GM12878 (cell line): ENCODE measurements around the gene AGTPBP1. TPM values are rescaled to one million over a fixed set of nuclear protein-coding genes. Genes with fewer than 3 reads are reported as not detected.

Source experiments
- ATAC-seq: fragments of 200-7000 bp; cut with Tn5 transposase; 3 replicates; pipeline ENCODE4 v1.9.1; 2020; ENCODE audit warnings: mild to moderate bottlenecking, moderate library complexity
- BruUV-seq: library from RNA; stranded (reverse); fragments of 400-500 nt; replicated peaks from 2 replicates; lab custom pipeline; 2021; lab: Mats Ljungman, UMichigan
- CTCF ChIA-PET: fragments of 300-600 bp; sonication (Branson Sonifier 250); formaldehyde crosslinking; extraction: SDS; loops from one replicate; lab custom pipeline; 2021; ENCODE audit warnings: inconsistent platforms; lab: Yijun Ruan, JAX
- POLR2A ChIA-PET: fragments of 350-600 bp; formaldehyde crosslinking; extraction: SDS; loops from one replicate; lab custom pipeline; 2021; ENCODE audit warnings: inconsistent platforms; lab: Charles Lee
- RAD21 ChIA-PET: fragments of 300-600 bp; sonication (Branson Sonifier 250); formaldehyde crosslinking; loops from one replicate; lab custom pipeline; 2023; ENCODE audit warnings: antibody characterized with exemption; ENCODE audit not compliant: unreplicated experiment; lab: Charles Lee
- SMC1A ChIA-PET: fragments of 300-600 bp; sonication (Branson Sonifier 250); formaldehyde crosslinking; loops from one replicate; lab custom pipeline; 2023; ENCODE audit not compliant: unreplicated experiment, uncharacterized antibody; lab: Charles Lee
- DNase-seq: peaks from one replicate; pipeline ENCODE4 v3.0.0-alpha.2; 2011; ENCODE audit warnings: low read depth, low spot score
- FAIRE-seq: peaks from 3 replicates; lab custom pipeline; 2011; peaks lifted over from hg19 to GRCh38; lab: Jason Lieb, UNC
- H2AFZ ChIP-seq: 2 replicates; pipeline ENCODE4 v1.6.0; 2011; ENCODE audit warnings: low read depth, low read length, control low read depth; ENCODE audit not compliant: control insufficient read depth
- H3K27ac ChIP-seq: 2 replicates; pipeline ENCODE4 v1.5.1; 2011; ENCODE audit warnings: control low read depth; ENCODE audit not compliant: control insufficient read depth, insufficient read depth
- H3K27me3 ChIP-seq, 2 experiments: replicated peaks in 1 of 2; 2 replicates each; pipeline versions ENCODE4 v1.6.0 to v1.6.1; 2011; ENCODE audit warnings: low read length in 1 of 2; ENCODE audit not compliant: control insufficient read depth in 2 of 2, insufficient read depth in 2 of 2
- H3K36me3 ChIP-seq, 2 experiments: 2 replicates each; pipeline ENCODE4 v1.5.1; 2011; ENCODE audit warnings: low read length in 1 of 2; ENCODE audit not compliant: control insufficient read depth in 2 of 2, insufficient read depth in 2 of 2
- H3K4me1 ChIP-seq: 2 replicates; pipeline ENCODE4 v1.6.1; 2011; ENCODE audit warnings: mild to moderate bottlenecking, low read length, moderate library complexity, mixed read lengths; ENCODE audit not compliant: control insufficient read depth, insufficient read depth
- H3K4me2 ChIP-seq: 2 replicates; pipeline ENCODE4 v1.6.0; 2011; ENCODE audit warnings: control low read depth; ENCODE audit not compliant: control insufficient read depth, insufficient read depth
- H3K4me3 ChIP-seq: fragments of 200-600 bp; sonication (generic); 2 replicates; pipeline ENCODE4 v1.5.1; 2016
- H3K79me2 ChIP-seq: 2 replicates; pipeline ENCODE4 v1.6.0; 2011; ENCODE audit warnings: low read length; ENCODE audit not compliant: control insufficient read depth, insufficient read depth
- H3K9ac ChIP-seq: 2 replicates; pipeline ENCODE4 v1.8.0; 2011; ENCODE audit warnings: low read length, control low read depth, mixed read lengths; ENCODE audit not compliant: control insufficient read depth, insufficient read depth
- H3K9me3 ChIP-seq: replicated peaks from 3 replicates; pipeline ENCODE4 v1.5.1; 2011; ENCODE audit warnings: mild to moderate bottlenecking, low read length; ENCODE audit not compliant: control insufficient read depth, insufficient read depth
- H4K20me1 ChIP-seq: 2 replicates; pipeline ENCODE4 v1.6.0; 2011; ENCODE audit not compliant: control insufficient read depth, insufficient read depth
- BHLHE40 ChIP-seq, 2 experiments: fragments of 450-650 bp in 1 of 2; IDR thresholded peaks; 2 replicates each; pipeline ENCODE4 v1.6.1; 2011 to 2017; ENCODE audit warnings: low read depth in 2 of 2, borderline replicate concordance in 1 of 2, improper control_type of control experiment in 1 of 2, low read length in 1 of 2, mild to moderate bottlenecking in 1 of 2
- PAX5 ChIP-seq: IDR thresholded peaks from 2 replicates; pipeline ENCODE4 v1.6.1; 2011; ENCODE audit warnings: low read depth, low read length, borderline replicate concordance
- RUNX3 ChIP-seq: IDR thresholded peaks from 2 replicates; pipeline ENCODE4 v1.6.1; 2012; ENCODE audit warnings: low read length, inconsistent platforms
- WGBS: methylation state at CpG from one replicate; pipeline ENCODE4 v1.1.6; 2016; ENCODE audit warnings: low lambda C conversion rate; ENCODE audit not compliant: insufficient replicate concordance, insufficient coverage; ENCODE audit errors: missing lambda C conversion rate; 5-methylcytosine and 5-hydroxymethylcytosine counted together
- in situ Hi-C: fragments of 300-500 bp; cut with MboI; formaldehyde crosslinking; loops from 9 replicates; pipeline ENCODE4 v1.14.3; 2018; ENCODE audit warnings: mixed read lengths
- intact Hi-C: fragments of 100-400 bp; cut with micrococcal nuclease; formaldehyde crosslinking; loops from one replicate; pipeline ENCODE4 v1.14.2; 2022; ENCODE audit not compliant: unreplicated experiment
- polyA plus RNA-seq, 11 experiments: library from polyadenylated mRNA; depleted of rRNA in 4 of 11; unstranded in 6 of 11; stranded (reverse) in 5 of 11; fragments of >200 nt; fragmentation: Nextera tagmentation in 4 of 11; fragmentation: Illumina TruSeq in 1 of 11; extraction: Ambion mirVana in 4 of 11; extraction: Trizol in 1 of 11; gene quantifications; 1 replicate in 1 of 11; 2 replicates in 10 of 11; pipeline versions ENCODE4 v1.2.1 to v1.2.3, GENCODE V29; 2011 to 2016; ENCODE audit warnings: inconsistent platforms in 2 of 11, missing spikeins in 2 of 11, low read depth in 1 of 11
- total RNA-seq, 4 experiments: library from RNA; depleted of rRNA in 3 of 4; stranded (reverse); fragments of >200 nt in 3 of 4; fragmentation: Illumina TruSeq in 1 of 4; extraction: Trizol in 1 of 4; gene quantifications; 2 replicates each; pipeline versions ENCODE4 v1.2.1 to v1.2.3, GENCODE V29; 2013 to 2021
- TF ChIP-seq, protein P1 (sequence below): fragments of 450-650 bp; formaldehyde crosslinking; IDR thresholded peaks from 2 replicates; pipeline ENCODE4 v1.4.0; 2020; ENCODE audit warnings: mild to moderate bottlenecking, moderate library complexity
- TF ChIP-seq, protein P2 (sequence below): IDR thresholded peaks from 2 replicates; pipeline ENCODE4 v1.6.1; 2012; ENCODE audit warnings: mild to moderate bottlenecking, low read depth, low read length

Gene AGTPBP1
- total and polyA plus RNA-seq, 10 of the 15 experiments (the other 5 are each of a cell fraction or from before 2014, with no cell fraction given) = 6.1 to 35.2 (median 20.0) TPM

DNA sequence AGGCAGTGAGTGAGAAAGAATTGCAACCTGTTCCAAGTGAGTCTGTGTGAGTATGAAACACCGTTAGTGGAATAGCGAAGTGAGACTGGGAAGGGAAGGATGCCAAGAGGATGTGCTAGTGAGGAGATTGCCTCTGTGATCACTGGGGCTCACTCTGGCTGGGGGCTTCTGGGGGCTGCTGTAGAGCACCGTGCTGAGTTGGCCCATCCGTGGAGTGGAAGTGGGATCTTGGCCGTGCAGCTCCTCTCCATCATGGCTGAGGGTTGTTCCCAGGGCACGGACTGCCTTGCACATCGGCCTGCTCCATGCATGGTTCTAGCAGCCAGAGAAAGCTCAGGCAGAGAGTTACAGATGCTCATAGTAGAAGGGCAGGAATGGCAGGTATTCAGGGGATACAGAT is 236.1 kb downstream of the AGTPBP1 start (continued):
- TF ChIP-seq, protein P1, sequence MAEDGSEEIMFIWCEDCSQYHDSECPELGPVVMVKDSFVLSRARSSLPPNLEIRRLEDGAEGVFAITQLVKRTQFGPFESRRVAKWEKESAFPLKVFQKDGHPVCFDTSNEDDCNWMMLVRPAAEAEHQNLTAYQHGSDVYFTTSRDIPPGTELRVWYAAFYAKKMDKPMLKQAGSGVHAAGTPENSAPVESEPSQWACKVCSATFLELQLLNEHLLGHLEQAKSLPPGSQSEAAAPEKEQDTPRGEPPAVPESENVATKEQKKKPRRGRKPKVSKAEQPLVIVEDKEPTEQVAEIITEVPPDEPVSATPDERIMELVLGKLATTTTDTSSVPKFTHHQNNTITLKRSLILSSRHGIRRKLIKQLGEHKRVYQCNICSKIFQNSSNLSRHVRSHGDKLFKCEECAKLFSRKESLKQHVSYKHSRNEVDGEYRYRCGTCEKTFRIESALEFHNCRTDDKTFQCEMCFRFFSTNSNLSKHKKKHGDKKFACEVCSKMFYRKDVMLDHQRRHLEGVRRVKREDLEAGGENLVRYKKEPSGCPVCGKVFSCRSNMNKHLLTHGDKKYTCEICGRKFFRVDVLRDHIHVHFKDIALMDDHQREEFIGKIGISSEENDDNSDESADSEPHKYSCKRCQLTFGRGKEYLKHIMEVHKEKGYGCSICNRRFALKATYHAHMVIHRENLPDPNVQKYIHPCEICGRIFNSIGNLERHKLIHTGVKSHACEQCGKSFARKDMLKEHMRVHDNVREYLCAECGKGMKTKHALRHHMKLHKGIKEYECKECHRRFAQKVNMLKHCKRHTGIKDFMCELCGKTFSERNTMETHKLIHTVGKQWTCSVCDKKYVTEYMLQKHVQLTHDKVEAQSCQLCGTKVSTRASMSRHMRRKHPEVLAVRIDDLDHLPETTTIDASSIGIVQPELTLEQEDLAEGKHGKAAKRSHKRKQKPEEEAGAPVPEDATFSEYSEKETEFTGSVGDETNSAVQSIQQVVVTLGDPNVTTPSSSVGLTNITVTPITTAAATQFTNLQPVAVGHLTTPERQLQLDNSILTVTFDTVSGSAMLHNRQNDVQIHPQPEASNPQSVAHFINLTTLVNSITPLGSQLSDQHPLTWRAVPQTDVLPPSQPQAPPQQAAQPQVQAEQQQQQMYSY (CRISPR knock-in tag) = no peak

GRCh38 chr9:85502815-85503655 is 238.7 kb downstream of the AGTPBP1 start:
- Histone ChIP-seq H3K4me3 (no peak overlapping the region), H2AFZ (no peak overlapping the region), H3K9me3 (peaks cover 2% of the 10 kb centered on the region), H3K27me3 (peaks cover 0 to 2% of the 10 kb centered on the region in 2 experiments; a peak in 2 of 4 replicates), H3K27ac (no peak overlapping the region), H4K20me1 (no peaks in the 10 kb centered on the region), H3K9ac (no peak overlapping the region), H3K79me2 (no peaks in the 10 kb centered on the region), H3K36me3 (no peaks in the 10 kb centered on the region), H3K4me1 (no peaks in the 10 kb centered on the region), H3K4me2 (no peak overlapping the region)
- ChIA-PET CTCF (interaction anchor here (0.5 kb wide), 1 partner anchor 704 kb away, joined by 3 read pairs; no protein-coding TSS in a partner anchor), RAD21 (no interaction called here), SMC1A (no interaction called here), POLR2A (no interaction called here)
- ATAC-seq (peak; percentile 57), DNase-seq (no peak), FAIRE-seq (no peak)
- intact Hi-C loops (no loop called here), in situ Hi-C loops (no loop called here)
- TF ChIP-seq BHLHE40 (IDR thresholded peaks at IDR 0.05; ENCODE audit: borderline replicate concordance in 1 of 2, low read depth in 2 of 2, low read length in 1 of 2) (peak in 1 of 2 experiments; percentile 15; a peak in 1 of 4 replicates), PAX5 (peak; percentile 34; the same call in 1 of the 2 replicates), RUNX3 (peak; percentile 63)
- TF ChIP-seq, protein P2, sequence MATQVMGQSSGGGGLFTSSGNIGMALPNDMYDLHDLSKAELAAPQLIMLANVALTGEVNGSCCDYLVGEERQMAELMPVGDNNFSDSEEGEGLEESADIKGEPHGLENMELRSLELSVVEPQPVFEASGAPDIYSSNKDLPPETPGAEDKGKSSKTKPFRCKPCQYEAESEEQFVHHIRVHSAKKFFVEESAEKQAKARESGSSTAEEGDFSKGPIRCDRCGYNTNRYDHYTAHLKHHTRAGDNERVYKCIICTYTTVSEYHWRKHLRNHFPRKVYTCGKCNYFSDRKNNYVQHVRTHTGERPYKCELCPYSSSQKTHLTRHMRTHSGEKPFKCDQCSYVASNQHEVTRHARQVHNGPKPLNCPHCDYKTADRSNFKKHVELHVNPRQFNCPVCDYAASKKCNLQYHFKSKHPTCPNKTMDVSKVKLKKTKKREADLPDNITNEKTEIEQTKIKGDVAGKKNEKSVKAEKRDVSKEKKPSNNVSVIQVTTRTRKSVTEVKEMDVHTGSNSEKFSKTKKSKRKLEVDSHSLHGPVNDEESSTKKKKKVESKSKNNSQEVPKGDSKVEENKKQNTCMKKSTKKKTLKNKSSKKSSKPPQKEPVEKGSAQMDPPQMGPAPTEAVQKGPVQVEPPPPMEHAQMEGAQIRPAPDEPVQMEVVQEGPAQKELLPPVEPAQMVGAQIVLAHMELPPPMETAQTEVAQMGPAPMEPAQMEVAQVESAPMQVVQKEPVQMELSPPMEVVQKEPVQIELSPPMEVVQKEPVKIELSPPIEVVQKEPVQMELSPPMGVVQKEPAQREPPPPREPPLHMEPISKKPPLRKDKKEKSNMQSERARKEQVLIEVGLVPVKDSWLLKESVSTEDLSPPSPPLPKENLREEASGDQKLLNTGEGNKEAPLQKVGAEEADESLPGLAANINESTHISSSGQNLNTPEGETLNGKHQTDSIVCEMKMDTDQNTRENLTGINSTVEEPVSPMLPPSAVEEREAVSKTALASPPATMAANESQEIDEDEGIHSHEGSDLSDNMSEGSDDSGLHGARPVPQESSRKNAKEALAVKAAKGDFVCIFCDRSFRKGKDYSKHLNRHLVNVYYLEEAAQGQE = no peak
- BruUV-seq = no TSS peak
- WGBS = 61% methylated on average over 4 of the region's 4 CpGs
